ENCODE measurements around the gene AOC3.
"Not testable (repeated sequence)": the region's sequence is repeated elsewhere in the genome, so short reads cannot be mapped to it uniquely, and the experiment has no call there.

AOC3 gene

GRCh38 chr17:42867694-42868261 is 16.8 kb downstream of the AOC3 start:
- DNase-seq: not testable (repeated sequence)

GRCh38 chr17:42868338-42868737 is 17.3 kb downstream of the AOC3 start:
- no peak for DNase-seq

- DNase-seq: no peak
These were observed 20.6 kb downstream of the AOC3 start for GRCh38 chr17:42871647-42872046.

GRCh38 chr17:42872251-42872965 is 21.4 kb downstream of the AOC3 start:
- no peak for DNase-seq

- no peak for DNase-seq
These were observed 22.3 kb downstream of the AOC3 start for GRCh38 chr17:42873315-42873714.

GRCh38 chr17:42873932-42874695 is 23.1 kb downstream of the AOC3 start:
- not testable (repeated sequence) for DNase-seq

GRCh38 chr17:42877037-42877436 is 26.0 kb downstream of the AOC3 start:
- no peak for DNase-seq

GRCh38 chr17:42878123-42878880 is 27.3 kb downstream of the AOC3 start:
- no peak for DNase-seq

- no peak for DNase-seq
These were observed 28.1 kb downstream of the AOC3 start for GRCh38 chr17:42878924-42879595.

GRCh38 chr17:42879596-42879985 is 28.6 kb downstream of the AOC3 start:
- DNase-seq: no peak

- DNase-seq: no peak
These were observed 29.8 kb downstream of the AOC3 start for GRCh38 chr17:42880776-42881310.

- DNase-seq: not testable (repeated sequence)
These were observed 30.7 kb downstream of the AOC3 start for GRCh38 chr17:42881706-42882105.

- no peak for DNase-seq
These were observed 31.2 kb downstream of the AOC3 start for GRCh38 chr17:42882166-42882565.

GRCh38 chr17:42883802-42884558 is 33.0 kb downstream of the AOC3 start:
- DNase-seq: no peak

GRCh38 chr17:42885806-42886205 is 34.8 kb downstream of the AOC3 start:
- not testable (repeated sequence) for DNase-seq

GRCh38 chr17:42886283-42887176 is 35.5 kb downstream of the AOC3 start:
- no peak for DNase-seq

GRCh38 chr17:42889809-42890208 is 38.8 kb downstream of the AOC3 start:
- DNase-seq: no peak

GRCh38 chr17:42891539-42892152 is 40.6 kb downstream of the AOC3 start:
- no peak for DNase-seq

- no peak for DNase-seq
These were observed 42.4 kb downstream of the AOC3 start for GRCh38 chr17:42893359-42893758.
